GM10248 (cell line): ENCODE results near the gene TMEM219.

ENCODE experiments used
- CTCF ChIA-PET: fragments of 300-600 bp; sonication (Branson Sonifier 250); formaldehyde crosslinking; extraction: SDS; loops from one replicate; lab custom pipeline; 2021; ENCODE audit warnings: antibody characterized with exemption; lab: Yijun Ruan, JAX
- POLR2A ChIA-PET: fragments of 350-650 bp; sonication (Branson Sonifier 250); formaldehyde crosslinking; extraction: SDS; loops from one replicate; lab custom pipeline; 2020; ENCODE audit warnings: antibody characterized with exemption; lab: Yijun Ruan, JAX
- DNase-seq: peaks from one replicate; pipeline ENCODE4 v3.0.0; 2012; ENCODE audit errors: extremely low spot score
- TF ChIP-seq, protein P1 (sequence below): IDR thresholded peaks from 2 replicates; pipeline ENCODE4 v1.5.1; 2012; ENCODE audit warnings: mild to moderate bottlenecking, low read depth; ENCODE audit errors: extremely low read depth, missing control alignments, control extremely low read depth

TMEM219 gene

DNA sequence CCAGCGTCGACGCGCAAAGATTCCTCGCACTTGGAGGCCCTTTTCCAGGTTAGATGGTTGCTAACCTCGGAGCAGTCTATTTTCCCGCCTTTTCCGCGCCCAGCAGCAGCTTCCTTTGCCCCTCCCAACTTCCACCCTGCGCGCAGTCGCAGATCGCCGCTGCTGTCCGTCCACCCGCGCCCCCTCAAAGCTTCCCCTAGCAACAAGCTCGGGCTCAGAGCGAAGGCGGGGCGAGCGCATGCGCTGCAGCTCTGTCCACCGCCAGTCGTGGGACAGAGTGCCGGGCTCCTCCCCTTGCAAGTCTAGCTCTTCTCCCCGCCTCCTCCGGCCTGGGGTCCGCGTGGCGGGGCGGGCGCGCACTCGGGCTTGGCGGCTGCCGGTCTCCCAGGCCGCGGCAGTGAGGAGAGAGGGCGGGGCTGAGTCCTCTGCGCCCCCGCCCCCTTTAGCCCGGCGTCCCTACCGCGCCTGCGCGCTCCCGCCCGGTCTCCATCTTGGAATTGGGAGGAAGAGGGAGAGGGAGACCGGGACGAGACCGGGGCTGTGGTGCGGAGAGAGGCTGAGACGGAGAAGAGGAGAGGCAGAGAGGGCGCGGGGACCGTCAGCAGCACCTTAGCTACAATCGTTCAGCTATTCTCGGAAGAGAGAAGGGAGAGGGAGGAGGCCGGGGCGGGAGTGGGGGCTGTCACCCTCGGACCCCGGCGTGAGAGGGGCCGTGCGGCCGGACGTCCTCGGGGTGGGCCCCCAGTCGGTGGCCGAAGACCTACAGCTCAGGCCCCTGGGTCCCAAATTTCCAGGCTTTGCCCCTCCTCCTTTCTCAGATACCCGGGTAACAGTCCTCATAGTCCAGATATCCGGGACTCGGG, 11.7 kb downstream of the TMEM219 start, which contains the start of gene TAOK2:
TSS of gene TAOK2 (plus strand) at position 485 of the 863 bp plus-strand sequence. CDS start 3,905 bp downstream, outside the sequence.
- ChIA-PET CTCF (interaction anchor here (0.6 to 4.4 kb wide), 12 partner anchors 9 to 183 kb away, joined by 3 to 32 read pairs (median 6); partner anchors contain the start of genes KIF22, TLCD3B and TMEM219), POLR2A (interaction anchor here (0.6 to 1.1 kb wide), 6 partner anchors 12 to 157 kb away, joined by 3 to 7 read pairs (median 4); partner anchors contain the start of genes HIRIP3, PAGR1 and TMEM219)
- TF ChIP-seq, protein P1, sequence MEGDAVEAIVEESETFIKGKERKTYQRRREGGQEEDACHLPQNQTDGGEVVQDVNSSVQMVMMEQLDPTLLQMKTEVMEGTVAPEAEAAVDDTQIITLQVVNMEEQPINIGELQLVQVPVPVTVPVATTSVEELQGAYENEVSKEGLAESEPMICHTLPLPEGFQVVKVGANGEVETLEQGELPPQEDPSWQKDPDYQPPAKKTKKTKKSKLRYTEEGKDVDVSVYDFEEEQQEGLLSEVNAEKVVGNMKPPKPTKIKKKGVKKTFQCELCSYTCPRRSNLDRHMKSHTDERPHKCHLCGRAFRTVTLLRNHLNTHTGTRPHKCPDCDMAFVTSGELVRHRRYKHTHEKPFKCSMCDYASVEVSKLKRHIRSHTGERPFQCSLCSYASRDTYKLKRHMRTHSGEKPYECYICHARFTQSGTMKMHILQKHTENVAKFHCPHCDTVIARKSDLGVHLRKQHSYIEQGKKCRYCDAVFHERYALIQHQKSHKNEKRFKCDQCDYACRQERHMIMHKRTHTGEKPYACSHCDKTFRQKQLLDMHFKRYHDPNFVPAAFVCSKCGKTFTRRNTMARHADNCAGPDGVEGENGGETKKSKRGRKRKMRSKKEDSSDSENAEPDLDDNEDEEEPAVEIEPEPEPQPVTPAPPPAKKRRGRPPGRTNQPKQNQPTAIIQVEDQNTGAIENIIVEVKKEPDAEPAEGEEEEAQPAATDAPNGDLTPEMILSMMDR: no peak
- DNase-seq: peak; percentile 100

GRCh38 chr16:29974291-29975133, 12.6 kb downstream of the TMEM219 start:
- peak; percentile 41 for DNase-seq
- TF ChIP-seq, protein P1: no peak
- POLR2A ChIA-PET: interaction anchor here (0.6 to 0.9 kb wide), 3 partner anchors 15 to 41 kb away, joined by 3 to 7 read pairs (median 4); no protein-coding TSS in a partner anchor
- CTCF ChIA-PET: interaction anchor here (1.5 to 4.4 kb wide), 7 partner anchors 13 to 126 kb away, joined by 4 to 32 read pairs (median 8); partner anchors contain the start of genes TLCD3B and TMEM219

DNA sequence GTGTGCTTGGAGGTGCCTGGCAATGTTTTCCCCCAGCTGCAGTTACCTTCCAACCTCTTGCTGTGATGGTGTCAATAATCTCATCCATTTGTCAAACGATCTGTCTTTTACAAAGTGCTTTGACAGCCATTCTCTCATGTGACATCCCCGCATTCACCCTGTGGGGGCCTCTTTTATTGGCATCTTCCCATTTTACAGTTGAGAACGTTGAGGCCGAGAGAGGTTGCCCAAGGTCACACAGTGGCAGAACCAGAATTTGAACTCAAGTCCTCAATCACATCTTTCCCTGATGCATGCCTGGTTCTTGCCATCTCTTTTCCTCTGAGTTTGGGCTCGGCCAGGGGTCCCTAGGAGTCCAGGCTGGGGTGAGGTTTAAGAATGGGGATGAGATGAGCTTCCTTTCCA, 13.3 kb downstream of the TMEM219 start:
- ChIA-PET POLR2A (interaction anchor here (0.8 kb wide), 1 partner anchor 19 kb away, joined by 4 read pairs; no protein-coding TSS in a partner anchor), CTCF (interaction anchor here (1.5 to 4.1 kb wide), 5 partner anchors 12 to 127 kb away, joined by 4 to 25 read pairs (median 7); partner anchors contain the start of genes TLCD3B and TMEM219)
- DNase-seq: no peak
- TF ChIP-seq, protein P1: no peak

DNA sequence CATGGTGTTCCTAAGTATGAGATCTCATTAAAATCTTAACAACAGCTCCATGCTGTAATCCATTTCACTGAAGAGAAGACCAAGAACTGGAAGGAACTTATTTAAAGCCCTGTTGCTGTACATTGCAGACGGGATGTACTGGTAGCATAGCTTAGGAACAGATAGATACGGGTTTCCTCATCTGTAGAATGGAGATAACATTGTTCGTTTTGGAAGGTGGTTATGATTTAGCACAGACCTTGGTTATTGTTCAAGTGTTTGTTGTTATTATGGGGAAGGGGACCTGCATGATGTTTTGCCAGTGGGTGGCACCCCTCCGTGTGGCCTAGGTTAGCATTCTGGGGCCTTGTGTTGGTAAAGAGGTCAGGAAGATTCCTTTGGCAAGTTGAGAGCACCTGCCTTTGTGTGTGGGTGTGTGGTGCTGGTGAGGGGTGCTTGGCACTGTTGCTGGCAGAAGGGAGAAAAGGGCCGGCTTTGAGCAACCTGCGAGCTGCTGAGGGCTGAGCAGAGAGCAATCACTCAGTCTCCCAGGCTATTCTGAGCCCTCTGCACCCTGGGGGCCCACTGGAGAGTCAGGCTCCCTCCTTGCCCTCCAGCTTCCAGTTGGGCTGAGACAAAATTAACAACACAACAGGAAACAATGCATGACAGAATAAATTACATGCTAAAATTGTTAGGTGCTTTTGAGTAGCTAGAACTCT, 14.1 kb downstream of the TMEM219 start:
- TF ChIP-seq, protein P1: no peak
- no peak for DNase-seq
- ChIA-PET CTCF (interaction anchor here (1.1 to 4.1 kb wide), 7 partner anchors 11 to 127 kb away, joined by 3 to 25 read pairs (median 4); partner anchors contain the start of genes TLCD3B and TMEM219), POLR2A (interaction anchor here (0.8 to 1.1 kb wide), 2 partner anchors 13 to 18 kb away, joined by 4 to 5 read pairs; no protein-coding TSS in a partner anchor)

DNA sequence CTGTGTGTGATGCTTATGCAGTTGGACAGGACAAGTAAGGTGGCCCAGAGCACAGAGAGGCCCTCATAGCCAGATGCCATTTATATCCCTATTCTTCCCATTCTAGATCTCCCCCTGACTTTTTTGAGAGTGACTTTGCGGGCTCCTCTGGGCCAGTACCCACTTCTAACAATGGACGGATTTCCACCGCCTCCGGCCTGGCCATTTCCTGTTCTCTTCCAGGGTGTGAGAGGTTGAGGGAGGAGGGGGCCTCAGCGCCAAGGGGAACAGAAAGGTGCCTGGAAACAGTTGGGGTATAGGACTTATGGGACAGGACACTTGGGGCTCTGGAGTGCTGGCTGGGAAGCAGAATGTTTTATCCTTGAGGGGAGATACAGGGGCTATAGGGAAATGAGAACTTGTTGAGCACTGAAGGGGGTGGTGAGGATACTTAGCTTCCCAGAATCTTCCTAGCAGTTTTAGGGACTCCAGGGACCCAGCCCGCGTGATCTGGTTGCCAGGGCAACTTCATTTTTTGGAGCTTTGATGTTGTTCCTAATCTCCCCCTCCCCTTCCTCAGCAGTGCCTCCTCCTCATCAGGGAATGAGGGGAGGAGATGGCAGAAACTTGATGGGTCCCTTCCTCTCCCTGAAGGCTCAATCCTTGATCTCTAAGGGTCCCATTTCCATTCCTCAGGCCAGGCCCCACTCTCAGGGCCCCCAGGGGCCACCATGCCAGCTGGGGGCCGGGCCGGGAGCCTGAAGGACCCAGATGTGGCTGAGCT, 15.4 kb downstream of the TMEM219 start:
- TF ChIP-seq, protein P1: no peak
- ChIA-PET POLR2A (no interaction called here), CTCF (interaction anchor here (1.0 to 2.7 kb wide), 3 partner anchors 16 to 28 kb away, joined by 4 to 8 read pairs (median 7); partner anchors contain the start of gene TMEM219)
- DNase-seq: no peak
